AG08396 (cell line): ENCODE data around the gene WDR64.
"Not testable (repeated sequence)": the region's sequence is repeated elsewhere in the genome, so short reads cannot be mapped to it uniquely, and the experiment has no call there.

Source experiments
- DNase-seq: peaks from one replicate; pipeline ENCODE4 v3.0.0; 2012; ENCODE audit warnings: low spot score, mixed read lengths

WDR64 gene

GRCh38 chr1:241701483-241702295, 49.6 kb downstream of the WDR64 start:
- no peak for DNase-seq

- no peak for DNase-seq
These were observed 50.6 kb downstream of the WDR64 start for GRCh38 chr1:241702442-241703373.

- not testable (repeated sequence) for DNase-seq
These were observed 51.7 kb downstream of the WDR64 start for GRCh38 chr1:241703739-241704138.

- no peak for DNase-seq
These were observed 54.2 kb downstream of the WDR64 start for GRCh38 chr1:241706257-241706656.

- DNase-seq = no peak
These were observed 54.9 kb downstream of the WDR64 start for GRCh38 chr1:241706967-241707366.

- no peak for DNase-seq
These were observed 55.4 kb downstream of the WDR64 start for GRCh38 chr1:241707442-241707841.

GRCh38 chr1:241711326-241711725, 59.2 kb downstream of the WDR64 start:
- no peak for DNase-seq

GRCh38 chr1:241713316-241713715, 61.2 kb downstream of the WDR64 start:
- no peak for DNase-seq

GRCh38 chr1:241714321-241715218, 62.5 kb downstream of the WDR64 start:
- DNase-seq = no peak

GRCh38 chr1:241715435-241715834, 63.4 kb downstream of the WDR64 start:
- DNase-seq = no peak

- DNase-seq = no peak
These were observed 63.9 kb downstream of the WDR64 start for GRCh38 chr1:241715956-241716355.

GRCh38 chr1:241716915-241717656, 65.0 kb downstream of the WDR64 start:
- DNase-seq = no peak

- DNase-seq = no peak
These were observed 65.9 kb downstream of the WDR64 start for GRCh38 chr1:241717975-241718374.

GRCh38 chr1:241721011-241721410, 68.9 kb downstream of the WDR64 start:
- DNase-seq = no peak

GRCh38 chr1:241722947-241723346, 70.9 kb downstream of the WDR64 start:
- no peak for DNase-seq

GRCh38 chr1:241724741-241725356, 72.8 kb downstream of the WDR64 start:
- DNase-seq = no peak

- no peak for DNase-seq
These were observed 78.0 kb downstream of the WDR64 start for GRCh38 chr1:241730031-241730430.

- DNase-seq = no peak
These were observed 81.8 kb downstream of the WDR64 start for GRCh38 chr1:241733899-241734298.

- no peak for DNase-seq
These were observed 82.5 kb downstream of the WDR64 start for GRCh38 chr1:241734533-241734932.

GRCh38 chr1:241735493-241735926, 83.4 kb downstream of the WDR64 start:
- not testable (repeated sequence) for DNase-seq

GRCh38 chr1:241736387-241736786, 84.3 kb downstream of the WDR64 start:
- no peak for DNase-seq
